ENCODE measurements around the gene PTPRN2.

GRCh38 chr7:158444501-158445420 is 142.9 kb downstream of the PTPRN2 start:
- TF ChIP-seq CTCF (conservative IDR thresholded peaks at IDR 0.05 in 1 of 2, IDR thresholded peaks at IDR 0.05 in 1 of 2; ENCODE audit: low read depth in 1 of 2, low read length in 2 of 2): no peak
- TF ChIP-seq EZH2 (IDR thresholded peaks at IDR 0.05; ENCODE audit: low read length, missing control alignments): no peak

Data from fibroblast of lung (primary cell).